HG03439 (cell line): ENCODE data around the gene UBXN7.
"Not testable (repeated sequence)": the region's sequence is repeated elsewhere in the genome, so short reads cannot be mapped to it uniquely, and the experiment has no call there.

Experiments
- ATAC-seq: cut with Tn5 transposase; IDR thresholded peaks from one replicate; pipeline ENCODE4 v1.9.1; 2021; ENCODE audit warnings: mild to moderate bottlenecking, moderate library complexity; ENCODE audit not compliant: unreplicated experiment

The UBXN7 gene

DNA sequence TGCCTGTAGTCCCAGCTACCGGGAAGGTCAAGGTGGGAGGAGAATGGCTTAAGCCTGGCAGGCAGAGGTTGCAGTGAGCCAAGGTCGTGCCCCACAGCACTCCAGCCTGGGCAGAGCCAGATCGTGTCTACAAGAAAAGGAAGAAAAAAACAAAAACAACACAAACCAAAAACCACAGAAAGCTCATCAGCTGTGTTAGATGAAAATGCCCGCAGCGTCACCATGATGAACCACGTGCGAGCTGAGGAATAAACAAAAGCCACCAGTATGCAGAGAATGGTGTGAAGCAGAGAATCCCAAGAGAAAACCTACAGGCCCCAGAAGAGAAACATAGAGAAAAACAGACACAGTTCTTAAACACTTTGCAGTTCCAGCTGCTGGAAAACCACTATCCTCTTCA lies 74.3 kb downstream of the UBXN7 start:
- no peak for ATAC-seq

DNA sequence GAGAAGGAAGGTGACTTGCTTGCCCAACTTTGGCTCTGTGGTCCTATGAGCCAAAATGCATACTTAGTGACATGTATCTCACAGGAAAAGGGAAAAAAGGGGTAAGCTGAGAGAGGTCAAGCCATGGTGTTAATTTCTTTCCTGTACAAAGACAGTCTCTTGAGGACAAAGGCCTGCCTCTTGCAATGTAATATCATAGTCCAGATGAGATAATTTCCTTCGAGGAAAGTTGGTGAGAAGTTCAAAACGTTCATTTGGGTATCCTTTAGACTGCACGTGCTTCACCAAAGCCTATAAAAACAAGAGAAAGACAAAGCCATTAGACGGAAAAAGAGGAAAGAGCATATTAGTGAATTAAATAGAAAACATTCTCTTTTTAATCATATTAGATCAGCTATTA lies 75.7 kb downstream of the UBXN7 start:
- no peak for ATAC-seq

DNA sequence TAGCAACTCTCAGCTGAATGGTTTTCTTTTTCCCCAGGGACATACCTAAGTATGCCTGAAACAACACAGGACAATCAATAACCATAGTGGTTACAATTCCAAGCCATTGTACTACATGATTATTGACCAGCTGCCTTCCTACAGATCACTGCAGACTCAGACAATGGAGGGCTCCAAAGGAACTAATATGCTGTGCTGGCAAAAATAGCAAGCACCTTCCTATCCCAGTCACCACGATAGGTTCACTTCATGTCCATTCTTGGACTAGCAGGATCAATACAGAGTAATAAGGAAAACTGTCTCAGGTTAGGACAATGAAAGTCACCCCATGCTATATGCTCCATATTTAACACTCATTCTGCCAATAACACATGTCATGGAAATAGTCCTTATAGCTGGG lies 76.6 kb downstream of the UBXN7 start:
- no peak for ATAC-seq

DNA sequence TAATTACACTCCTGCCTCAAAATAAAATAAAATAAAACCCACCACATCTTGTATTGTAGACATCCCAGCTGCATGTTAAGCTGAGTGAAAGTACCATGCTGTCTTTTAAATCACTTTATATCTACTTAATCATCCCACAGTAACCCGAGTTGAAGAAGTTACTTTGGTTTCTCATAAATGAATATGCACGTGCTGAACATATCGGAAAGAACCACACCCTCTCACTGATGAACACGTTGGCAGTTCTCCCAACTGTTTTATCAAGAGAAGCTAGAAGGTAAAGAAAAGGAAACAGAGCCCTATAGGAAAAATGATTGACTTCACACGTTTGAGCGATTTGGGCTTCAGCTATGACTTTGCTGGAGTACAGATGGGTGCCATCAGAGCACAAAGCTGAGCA lies 78.1 kb downstream of the UBXN7 start:
- ATAC-seq = no peak

DNA sequence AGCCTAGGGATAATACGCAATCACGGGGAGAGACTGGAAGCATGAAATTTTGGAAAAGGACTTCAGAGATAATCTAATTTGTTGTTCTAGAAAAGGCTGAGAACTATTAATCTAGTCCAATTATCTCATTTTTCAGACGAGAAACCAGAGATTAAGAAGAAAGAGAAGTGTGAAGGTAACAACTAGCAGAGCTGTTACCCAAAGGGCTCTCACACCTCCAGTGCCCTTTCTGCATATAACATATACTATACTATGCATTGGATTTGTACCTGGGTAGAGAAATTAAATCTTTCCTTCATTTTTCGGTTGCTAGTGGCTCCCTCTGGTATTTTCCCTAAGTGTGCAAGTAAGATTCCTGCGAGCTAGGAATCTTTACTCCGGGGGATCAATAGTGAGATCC lies 80.7 kb downstream of the UBXN7 start:
- no peak for ATAC-seq

DNA sequence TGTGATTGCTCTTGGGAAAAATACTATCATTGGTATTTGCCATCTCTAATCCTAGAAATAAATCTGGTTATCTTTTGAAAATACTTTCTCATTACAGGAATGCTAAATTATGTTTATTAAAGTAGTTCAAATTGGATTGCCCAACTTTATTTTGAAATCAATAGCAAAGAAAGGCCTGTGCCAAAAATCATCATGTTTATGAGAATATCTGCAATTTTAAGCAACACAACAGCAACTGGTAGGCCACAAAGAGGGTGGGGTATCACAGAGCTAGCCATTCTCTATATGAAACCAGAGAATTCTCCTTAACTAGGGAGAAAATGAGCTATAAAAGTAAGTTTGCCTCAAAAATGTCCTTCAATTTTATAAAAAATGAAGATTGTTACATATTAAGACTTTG lies 82.2 kb downstream of the UBXN7 start:
- no peak for ATAC-seq

DNA sequence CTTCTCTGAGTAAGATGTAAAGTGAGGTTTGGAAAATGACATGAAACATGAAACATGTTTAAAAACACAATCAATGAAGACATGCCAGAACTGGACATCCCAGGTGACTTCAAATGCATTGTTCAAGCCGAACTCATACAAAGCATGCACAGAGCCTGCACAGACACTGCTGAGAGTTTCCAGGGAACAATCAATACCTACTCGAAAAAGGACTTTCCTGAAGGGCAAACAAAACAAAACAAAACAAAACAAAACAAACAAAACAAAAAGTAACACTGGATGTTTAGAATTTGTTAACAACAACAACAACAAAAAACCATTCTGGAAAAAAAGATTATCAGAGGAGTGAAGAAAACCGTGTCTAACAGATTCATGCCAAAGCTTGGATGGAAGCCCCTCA lies 83.5 kb downstream of the UBXN7 start:
- ATAC-seq = no peak

DNA sequence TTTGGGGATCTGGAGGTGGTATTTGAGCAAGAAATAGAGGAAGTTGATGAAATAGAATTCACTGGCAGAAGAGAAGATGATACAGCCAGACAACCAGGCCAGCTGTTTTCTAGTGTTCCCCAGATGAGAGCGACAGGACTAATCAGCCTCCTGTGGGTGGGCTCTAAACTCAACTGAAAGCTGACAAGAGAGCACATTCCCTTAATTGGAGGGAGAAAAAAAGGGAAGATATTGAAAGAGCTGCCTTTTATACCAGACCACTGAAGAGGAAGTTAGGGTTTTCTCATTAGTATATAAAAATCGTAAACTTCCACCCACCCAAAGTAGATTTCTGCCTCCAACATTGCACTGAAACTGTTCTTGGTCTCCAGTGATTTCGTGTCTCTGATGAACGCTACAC lies 87.6 kb downstream of the UBXN7 start:
- no peak for ATAC-seq

DNA sequence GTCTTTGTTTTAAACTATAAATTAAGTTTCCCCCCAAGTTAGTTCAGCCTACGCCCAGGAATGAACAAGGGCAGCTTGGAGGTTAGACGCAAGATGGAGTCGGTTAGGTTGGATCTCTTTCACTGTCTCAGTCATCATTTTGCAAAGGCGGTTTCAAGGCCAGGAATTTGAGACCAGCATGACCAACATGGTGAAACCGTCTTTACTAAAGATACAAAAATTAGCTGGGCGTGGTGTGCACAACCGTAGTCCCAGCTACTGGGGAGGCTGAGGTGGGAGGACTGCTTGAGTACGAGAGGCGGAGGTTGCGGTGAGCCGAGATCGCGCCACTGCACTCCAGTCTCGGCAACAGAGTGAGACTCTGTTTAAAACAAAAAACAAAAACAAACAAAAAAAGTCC lies 88.3 kb downstream of the UBXN7 start:
- ATAC-seq = not testable (repeated sequence)

DNA sequence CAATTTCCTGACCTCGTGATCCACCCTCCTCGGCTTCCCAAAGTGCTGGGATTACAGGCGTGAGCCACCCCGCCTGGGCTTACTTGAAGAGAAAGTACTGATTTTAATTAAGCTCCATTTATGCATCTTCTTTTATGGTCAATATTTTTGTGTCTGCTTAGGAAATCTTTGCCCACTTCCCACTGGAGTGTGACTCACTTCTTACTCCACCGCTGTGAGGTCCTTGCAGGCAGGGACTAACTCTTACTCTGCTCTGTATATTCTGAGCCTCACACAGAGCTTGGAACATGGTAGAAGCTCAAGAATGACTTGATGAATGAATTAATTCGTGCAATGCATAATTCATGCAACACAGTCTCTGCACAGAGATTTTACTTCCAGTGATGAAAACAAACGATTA lies 91.1 kb downstream of the UBXN7 start:
- no peak for ATAC-seq

DNA sequence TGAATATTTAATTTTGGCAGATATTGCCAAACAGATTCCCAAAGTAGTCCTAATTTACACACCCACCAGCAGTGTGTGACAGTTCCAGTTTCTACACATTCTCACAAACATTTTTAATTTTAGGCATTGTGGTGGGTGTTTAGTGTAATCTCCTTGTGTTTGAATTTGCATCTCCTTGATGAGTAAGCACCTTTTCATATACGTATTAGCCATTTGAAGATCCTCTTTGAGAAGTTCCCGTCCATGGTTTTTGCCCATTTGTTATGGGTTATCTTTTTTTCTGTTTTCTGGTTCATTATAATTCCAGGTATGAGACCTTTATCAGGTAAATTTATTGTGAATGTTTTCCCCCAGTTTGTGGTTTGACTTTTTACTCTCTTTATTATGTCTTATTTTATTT lies 91.8 kb downstream of the UBXN7 start:
- no peak for ATAC-seq

DNA sequence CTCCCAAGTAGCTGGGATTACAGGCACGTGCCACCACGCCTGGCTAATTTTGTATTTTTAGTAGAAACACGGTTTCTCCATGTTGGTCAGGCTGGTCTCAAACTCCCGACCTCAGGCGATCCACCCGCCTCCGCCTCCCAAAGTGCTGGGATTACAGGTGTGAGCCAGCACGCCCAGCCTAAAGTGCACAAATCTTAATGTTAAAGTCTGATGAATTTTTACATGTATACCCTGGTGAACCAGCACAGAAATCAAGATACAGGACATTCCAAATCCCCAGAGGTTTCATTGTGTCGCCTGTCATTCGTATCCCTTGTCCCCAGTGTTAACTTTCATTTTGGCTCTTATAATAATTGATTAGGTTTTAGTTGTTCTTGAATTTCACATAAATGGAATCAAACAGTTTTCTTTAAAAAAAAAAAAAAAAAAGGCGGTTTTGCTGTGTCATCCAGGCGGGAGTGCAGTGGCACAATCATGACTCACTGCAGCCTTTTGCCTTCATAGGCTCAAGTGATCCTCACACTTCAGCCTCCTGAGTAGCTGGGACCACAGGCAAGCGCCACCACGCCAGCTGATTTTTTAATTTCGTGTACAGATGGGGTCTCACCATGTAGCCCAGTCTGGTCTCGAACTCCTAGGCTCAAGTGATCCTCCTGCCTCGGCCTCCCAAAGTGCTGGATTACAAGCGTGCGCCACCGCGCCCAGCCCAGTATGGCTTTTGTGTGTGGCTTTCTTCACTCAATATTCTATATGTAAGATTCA lies 92.6 kb downstream of the UBXN7 start:
- no peak for ATAC-seq

DNA sequence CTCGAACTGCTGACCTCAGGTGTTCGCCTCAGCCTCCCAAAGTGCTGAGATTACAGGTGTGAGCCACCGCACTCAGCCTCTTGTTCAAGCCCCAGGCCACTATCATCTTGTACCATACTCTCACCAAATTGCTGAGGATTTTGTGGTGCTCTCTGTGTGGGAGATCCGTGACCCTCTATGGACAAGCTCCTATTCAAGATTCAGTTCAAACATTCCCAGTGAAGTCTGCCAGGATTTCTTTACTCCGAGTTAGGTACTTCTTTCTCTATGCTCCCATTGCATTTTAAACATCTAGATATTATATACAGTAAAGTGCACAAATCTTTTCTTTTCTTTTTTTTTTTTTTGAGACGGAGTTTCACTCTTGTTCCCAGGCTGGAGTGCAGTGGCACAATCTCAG lies 93.2 kb downstream of the UBXN7 start:
- no peak for ATAC-seq

DNA sequence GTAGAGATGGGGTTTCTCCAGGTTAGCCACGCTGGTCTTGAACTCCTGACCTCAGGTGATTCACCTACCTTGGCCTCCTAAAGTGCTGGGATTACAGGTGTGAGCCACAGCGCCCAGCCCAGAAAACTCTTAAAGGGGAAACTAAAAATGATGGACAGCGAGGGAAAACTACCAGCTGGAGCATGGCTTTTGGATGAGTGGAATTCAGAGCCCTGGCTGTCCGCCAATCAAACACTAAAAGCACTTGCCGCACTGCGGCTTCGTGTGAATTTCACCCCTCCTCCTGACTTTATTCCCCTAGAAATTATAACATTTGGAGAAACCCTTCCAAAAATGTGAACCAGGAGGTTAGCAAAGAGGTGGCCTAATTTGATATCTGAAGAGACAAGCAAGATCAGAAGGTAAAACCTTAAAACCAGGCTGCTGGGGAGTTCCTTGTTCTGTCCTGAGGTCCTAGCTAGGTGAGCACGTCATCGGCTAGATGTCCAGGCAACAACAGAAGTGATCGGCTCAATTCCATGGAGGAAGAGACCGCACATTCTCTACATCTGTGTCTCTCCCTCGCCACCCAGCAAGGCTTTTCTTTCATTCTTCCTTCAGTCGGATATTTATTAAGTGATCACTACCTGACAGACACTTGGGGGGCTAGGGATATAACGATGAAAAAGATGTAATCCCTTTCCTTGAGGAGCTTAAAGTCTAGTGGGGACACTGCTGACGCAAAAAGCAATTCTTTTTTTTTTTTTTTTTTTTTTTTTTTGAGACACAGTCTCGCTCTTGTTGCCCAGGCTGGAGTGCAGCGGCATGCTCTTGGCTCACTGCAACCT lies 95.7 kb downstream of the UBXN7 start:
- ATAC-seq = no peak

DNA sequence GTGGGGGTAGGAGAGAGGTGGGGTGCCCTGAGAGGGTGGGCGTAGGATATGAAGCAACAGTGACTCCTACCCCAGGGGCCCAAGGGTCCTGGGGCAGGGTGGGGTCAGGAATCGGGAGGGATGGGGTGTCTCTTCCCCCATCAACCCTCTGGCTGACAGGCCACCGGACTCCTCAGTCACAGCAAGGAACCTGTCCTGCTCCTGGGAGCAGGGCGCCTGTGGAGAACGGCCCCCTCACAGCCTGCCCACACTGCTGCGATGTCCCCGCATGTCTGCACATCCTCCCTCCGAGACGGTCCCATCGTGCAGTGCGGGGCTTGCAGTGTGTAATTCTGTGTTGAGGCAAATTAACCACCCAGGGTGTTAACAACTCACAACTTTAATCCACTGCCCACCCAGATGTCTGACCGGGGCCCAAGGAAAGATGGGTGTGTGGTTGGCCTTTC lies 96.7 kb downstream of the UBXN7 start:
- no peak for ATAC-seq

DNA sequence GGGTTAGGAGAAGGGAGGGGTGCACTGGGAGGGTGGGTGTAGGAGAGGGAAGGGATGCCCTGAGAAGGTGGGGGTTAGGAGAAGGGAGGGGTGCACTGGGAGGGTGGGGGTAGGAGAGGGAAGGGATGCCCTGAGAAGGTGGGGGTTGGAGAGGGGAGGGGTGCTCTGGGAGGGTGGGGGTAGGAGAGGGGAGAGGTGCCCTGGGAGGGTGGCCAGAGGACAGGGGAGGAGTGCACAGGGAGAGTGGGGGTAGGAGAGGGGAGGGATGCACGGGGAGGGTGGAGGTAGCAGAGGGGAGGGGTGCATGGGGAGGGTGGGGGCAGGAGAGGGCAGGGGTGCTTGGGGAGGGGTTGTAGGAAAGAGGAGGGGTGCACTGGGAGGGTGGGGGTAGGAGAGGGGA lies 97.2 kb downstream of the UBXN7 start:
- ATAC-seq = no peak

DNA sequence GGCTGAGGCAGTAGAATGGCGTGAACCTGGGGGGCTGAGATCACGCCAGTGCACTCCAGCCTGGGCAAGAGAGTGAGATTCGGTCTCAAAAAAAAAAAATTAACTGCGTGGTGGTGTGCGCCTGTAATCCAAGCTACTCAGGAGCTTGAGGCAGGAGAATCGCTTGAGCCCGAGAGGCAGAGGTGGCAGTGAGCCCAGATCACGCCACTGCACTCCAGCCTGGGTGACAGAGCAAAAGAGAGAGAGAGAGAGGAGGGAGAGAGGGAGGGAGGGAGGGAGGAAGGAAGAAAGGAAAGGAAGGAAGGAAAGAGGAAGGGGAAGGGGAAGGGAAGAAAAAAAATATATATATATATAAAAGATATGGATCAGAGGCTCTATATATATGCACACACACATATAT lies 100.1 kb downstream of the UBXN7 start:
- no peak for ATAC-seq

DNA sequence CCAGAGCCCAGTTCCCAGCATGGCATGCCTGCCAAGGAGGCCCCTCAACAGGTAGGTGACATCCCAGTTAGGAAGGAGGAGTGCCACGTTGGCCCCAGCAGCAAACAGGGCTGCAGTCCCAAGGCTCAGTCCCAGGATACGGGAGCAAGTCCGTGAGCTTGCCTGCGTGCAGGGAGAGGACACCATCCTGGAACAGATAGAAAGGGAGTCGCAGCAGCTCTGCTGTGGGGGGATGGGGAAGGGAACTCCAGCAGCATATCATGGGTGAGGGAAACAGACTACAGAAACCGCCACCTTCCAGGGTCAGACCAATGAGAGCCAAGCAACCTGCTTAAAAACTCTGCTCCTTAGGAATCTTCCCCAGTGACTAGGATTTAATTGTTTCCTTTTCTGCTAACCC lies 104.8 kb downstream of the UBXN7 start:
- no peak for ATAC-seq

DNA sequence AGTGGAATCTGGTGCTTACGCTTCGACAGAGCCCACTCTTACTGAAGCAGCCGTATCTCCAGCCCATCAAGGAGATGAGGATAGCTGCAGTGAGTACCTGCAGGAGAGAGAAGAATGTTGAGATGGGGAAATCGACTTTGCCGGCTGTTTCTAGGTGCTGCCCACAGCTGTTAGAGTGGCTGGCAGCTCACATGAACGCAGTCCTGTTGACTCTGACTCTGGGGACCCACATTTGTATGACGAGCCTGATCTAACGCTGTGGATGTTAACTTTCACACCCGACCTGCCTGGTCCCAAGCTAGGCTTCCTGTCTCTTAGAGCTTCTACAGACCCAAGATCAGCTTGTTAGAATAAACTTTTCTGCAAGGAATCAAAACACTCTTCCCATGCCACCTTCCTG lies 105.3 kb downstream of the UBXN7 start:
- no peak for ATAC-seq

DNA sequence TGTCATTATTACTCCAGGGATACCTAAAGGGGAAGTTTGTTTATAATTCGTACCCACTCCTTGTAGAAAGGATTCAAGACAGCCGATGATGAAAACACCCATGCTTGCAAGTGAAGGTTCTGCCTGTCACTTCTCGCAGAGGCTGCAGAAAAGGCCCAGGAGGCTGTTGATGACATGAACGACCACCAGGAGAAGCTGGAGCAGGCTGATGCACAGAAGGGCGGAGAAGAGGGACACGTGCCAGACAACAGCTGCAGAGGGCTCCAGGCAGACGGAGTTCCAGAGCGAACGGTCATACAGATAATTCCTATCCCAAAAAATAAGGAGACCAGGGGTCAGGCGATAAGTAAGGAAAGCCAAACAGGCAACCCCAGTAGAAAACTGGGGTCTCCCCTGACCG lies 108.5 kb downstream of the UBXN7 start:
- no peak for ATAC-seq

DNA sequence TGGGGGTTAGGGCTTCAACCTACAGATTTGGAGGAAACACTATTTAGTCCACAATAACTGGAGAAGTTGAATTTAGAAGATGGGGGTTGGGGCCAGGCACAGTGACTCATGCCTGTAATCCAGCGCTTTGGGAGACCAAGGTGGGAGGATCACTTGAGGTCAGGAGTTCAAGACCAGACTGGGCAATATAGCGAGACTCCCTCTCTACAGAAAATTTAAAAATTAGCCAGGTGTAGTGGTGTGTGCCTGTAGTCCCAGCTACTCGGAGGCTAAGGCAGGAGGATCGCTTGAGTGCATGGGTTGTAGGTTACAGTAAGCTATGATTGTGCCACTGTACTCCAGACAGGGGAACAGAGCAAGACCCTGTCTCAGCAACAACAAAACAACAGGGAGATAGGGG lies 109.2 kb downstream of the UBXN7 start:
- no peak for ATAC-seq

DNA sequence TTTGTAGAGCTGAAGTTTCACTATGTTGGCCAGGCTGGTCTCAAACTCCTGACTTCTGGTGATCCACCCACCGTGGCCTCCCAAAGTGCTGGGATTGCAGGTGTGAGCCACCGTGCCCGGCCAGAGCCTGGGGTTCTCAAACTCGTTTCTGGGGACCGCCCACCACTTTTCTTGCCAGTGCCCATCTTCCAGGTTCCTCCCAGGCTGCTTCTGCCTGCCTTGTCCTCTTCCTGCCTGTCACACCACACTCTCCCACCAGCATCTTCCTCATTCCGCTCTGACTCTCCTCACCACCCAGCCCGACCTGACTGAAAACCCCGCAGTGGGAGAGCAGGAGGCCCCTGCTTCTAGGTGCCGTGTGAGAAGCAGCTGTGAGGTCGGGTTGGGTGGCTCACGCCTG lies 111.1 kb downstream of the UBXN7 start:
- ATAC-seq = no peak
